GM12891 (cell line): ENCODE data around the gene PREX1.

Experiments used
- POLR2A ChIP-seq: IDR thresholded peaks from 2 replicates; pipeline ENCODE4 v1.6.1; 2011; ENCODE audit warnings: low read depth, low read length, control low read depth
- POLR2AphosphoS5 ChIP-seq: IDR thresholded peaks from 2 replicates; pipeline ENCODE4 v1.6.1; 2011; ENCODE audit warnings: low read depth, low read length, control low read depth
- POU2F2 ChIP-seq: IDR thresholded peaks from 2 replicates; pipeline ENCODE4 v1.6.1; 2011; ENCODE audit warnings: low read depth, mild to moderate bottlenecking, control low read depth, low read length, moderate library complexity
- SPI1 ChIP-seq: IDR thresholded peaks from 2 replicates; pipeline ENCODE4 v1.6.1; 2011; ENCODE audit warnings: low read depth, low read length, control low read depth
- TAF1 ChIP-seq: IDR thresholded peaks from 2 replicates; pipeline ENCODE4 v1.6.1; 2011; ENCODE audit warnings: low read depth, low read length, control low read depth

GRCh38 chr20:48769069-48769983, 58.5 kb downstream of the PREX1 start:
- no peak for TF ChIP-seq POLR2A
- no peak for TF ChIP-seq SPI1
- TF ChIP-seq POLR2AphosphoS5 = no peak; the same call in 1 of the 2 replicates
- TF ChIP-seq POU2F2 = no peak
- TF ChIP-seq TAF1 = no peak
